Measurements from ENCODE around the gene FOSL2.

GRCh38 chr2:28444956-28445355 is 52.3 kb downstream of the FOSL2 start:
- TF ChIP-seq CTCF (IDR thresholded peaks at IDR 0.05; ENCODE audit: insufficient read depth, low read length) (no peak), POLR2AphosphoS5 (IDR thresholded peaks at IDR 0.05; ENCODE audit: low read depth) (no peak), REST (IDR thresholded peaks at IDR 0.05; ENCODE audit: insufficient replicate concordance, low read depth) (no peak), SPI1 (IDR thresholded peaks at IDR 0.05; ENCODE audit: borderline replicate concordance, low read depth) (no peak), GABPA (IDR thresholded peaks at IDR 0.05; ENCODE audit: low read depth) (no peak)

Measured in HL-60 (cell line).